Panc1 (cell line): ENCODE measurements around the gene PM20D1.

ENCODE experiments used
- POLR2AphosphoS5 ChIP-seq: IDR thresholded peaks from 2 replicates; pipeline ENCODE4 v1.6.1; 2012; ENCODE audit warnings: mild to moderate bottlenecking, low read depth, low read length, moderate library complexity
- REST ChIP-seq, 2 experiments: IDR thresholded peaks; 2 replicates each; pipeline ENCODE4 v1.6.1; 2011 to 2012; ENCODE audit warnings: low read depth in 2 of 2, control low read depth in 1 of 2, low read length in 1 of 2, mild to moderate bottlenecking in 1 of 2, moderate library complexity in 1 of 2; ENCODE audit not compliant: insufficient read depth in 1 of 2
- SIN3A ChIP-seq: IDR thresholded peaks from 2 replicates; pipeline ENCODE4 v1.6.1; 2012; ENCODE audit warnings: low read depth, mild to moderate bottlenecking, low read length, moderate library complexity, borderline replicate concordance; ENCODE audit not compliant: insufficient read depth
- TCF7L2 ChIP-seq: IDR thresholded peaks from 2 replicates; pipeline ENCODE4 v1.6.1; 2011; ENCODE audit warnings: mild to moderate bottlenecking, low read depth, low read length, inconsistent platforms
- TF ChIP-seq, protein P1 (sequence below): fragments of 450-650 bp; IDR thresholded peaks from 2 replicates; pipeline ENCODE4 v1.5.1; 2017; ENCODE audit warnings: mild to moderate bottlenecking

- TF ChIP-seq POLR2AphosphoS5 (no peak), REST (IDR thresholded peaks at IDR 0.05; ENCODE audit: insufficient read depth in 1 of 2, low read depth in 2 of 2, low read length in 1 of 2) (no peak), SIN3A (no peak), TCF7L2 (no peak)
- TF ChIP-seq, protein P1, sequence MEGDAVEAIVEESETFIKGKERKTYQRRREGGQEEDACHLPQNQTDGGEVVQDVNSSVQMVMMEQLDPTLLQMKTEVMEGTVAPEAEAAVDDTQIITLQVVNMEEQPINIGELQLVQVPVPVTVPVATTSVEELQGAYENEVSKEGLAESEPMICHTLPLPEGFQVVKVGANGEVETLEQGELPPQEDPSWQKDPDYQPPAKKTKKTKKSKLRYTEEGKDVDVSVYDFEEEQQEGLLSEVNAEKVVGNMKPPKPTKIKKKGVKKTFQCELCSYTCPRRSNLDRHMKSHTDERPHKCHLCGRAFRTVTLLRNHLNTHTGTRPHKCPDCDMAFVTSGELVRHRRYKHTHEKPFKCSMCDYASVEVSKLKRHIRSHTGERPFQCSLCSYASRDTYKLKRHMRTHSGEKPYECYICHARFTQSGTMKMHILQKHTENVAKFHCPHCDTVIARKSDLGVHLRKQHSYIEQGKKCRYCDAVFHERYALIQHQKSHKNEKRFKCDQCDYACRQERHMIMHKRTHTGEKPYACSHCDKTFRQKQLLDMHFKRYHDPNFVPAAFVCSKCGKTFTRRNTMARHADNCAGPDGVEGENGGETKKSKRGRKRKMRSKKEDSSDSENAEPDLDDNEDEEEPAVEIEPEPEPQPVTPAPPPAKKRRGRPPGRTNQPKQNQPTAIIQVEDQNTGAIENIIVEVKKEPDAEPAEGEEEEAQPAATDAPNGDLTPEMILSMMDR: peak; percentile 28; the same call in 1 of the 2 replicates
Measured at GRCh38 chr1:205810448-205811157, 39.3 kb downstream of the PM20D1 start.
